ENCODE data around the gene PKD2L2.

The PKD2L2 gene

GRCh38 chr5:137876101-137876500, 13.2 kb upstream of the PKD2L2 start:
- Histone ChIP-seq H3K9ac (ENCODE audit: low read depth, low read length) (no peak overlapping the region), H3K36me3 (ENCODE audit: insufficient read depth, low read length) (no peaks in the 10 kb centered on the region), H3K4me1 (ENCODE audit: insufficient read depth, low read length) (no peaks in the 10 kb centered on the region), H3K79me2 (ENCODE audit: insufficient read depth, low read length) (no peaks in the 10 kb centered on the region), H3K9me3 (ENCODE audit: insufficient read depth, low read length, severe bottlenecking) (no peaks in the 10 kb centered on the region), H3K4me3 (ENCODE audit: low read depth in 1 of 2, low read length in 2 of 2) (no peak overlapping the region), H3K4me2 (ENCODE audit: insufficient read depth, low read length) (no peak overlapping the region), H3K27me3 (ENCODE audit: insufficient read depth, low read length, poor library complexity) (no peaks in the 10 kb centered on the region), H4K20me1 (ENCODE audit: insufficient read depth, low read length) (no peaks in the 10 kb centered on the region), H3K27ac (ENCODE audit: low read length) (no peak overlapping the region), H2AFZ (ENCODE audit: low read depth, low read length) (no peak overlapping the region)
- ATAC-seq (ENCODE audit: insufficient read depth, low read depth) (no peak), DNase-seq (no peak)
- TF ChIP-seq CTCF (IDR thresholded peaks at IDR 0.05; ENCODE audit: borderline replicate concordance, extremely low read depth, low read length, poor library complexity, severe bottlenecking) (no peak), EZH2 (IDR thresholded peaks at IDR 0.05; ENCODE audit: borderline replicate concordance, low read depth, low read length, severe bottlenecking) (no peak)

- Histone ChIP-seq H2AFZ (ENCODE audit: low read depth, low read length) (no peak overlapping the region), H3K4me3 (ENCODE audit: low read depth in 1 of 2, low read length in 2 of 2) (no peak overlapping the region), H3K9ac (ENCODE audit: low read depth, low read length) (no peak overlapping the region), H3K9me3 (ENCODE audit: insufficient read depth, low read length, severe bottlenecking) (no peaks in the 10 kb centered on the region), H4K20me1 (ENCODE audit: insufficient read depth, low read length) (no peaks in the 10 kb centered on the region), H3K4me2 (ENCODE audit: insufficient read depth, low read length) (no peak overlapping the region), H3K36me3 (ENCODE audit: insufficient read depth, low read length) (no peaks in the 10 kb centered on the region), H3K4me1 (ENCODE audit: insufficient read depth, low read length) (no peaks in the 10 kb centered on the region), H3K27ac (ENCODE audit: low read length) (no peak overlapping the region), H3K79me2 (ENCODE audit: insufficient read depth, low read length) (no peaks in the 10 kb centered on the region), H3K27me3 (ENCODE audit: insufficient read depth, low read length, poor library complexity) (no peaks in the 10 kb centered on the region)
- ATAC-seq (ENCODE audit: insufficient read depth, low read depth) (no peak), DNase-seq (no peak)
- TF ChIP-seq EZH2 (IDR thresholded peaks at IDR 0.05; ENCODE audit: borderline replicate concordance, low read depth, low read length, severe bottlenecking) (no peak), CTCF (IDR thresholded peaks at IDR 0.05; ENCODE audit: borderline replicate concordance, extremely low read depth, low read length, poor library complexity, severe bottlenecking) (no peak)
Measured at GRCh38 chr5:137880313-137880712, 8.9 kb upstream of the PKD2L2 start.

- Histone ChIP-seq H2AFZ (ENCODE audit: low read depth, low read length) (no peak overlapping the region), H3K9ac (ENCODE audit: low read depth, low read length) (peak overlapping the region; percentile 72), H3K4me1 (ENCODE audit: insufficient read depth, low read length) (peaks cover 23% of the 10 kb centered on the region), H4K20me1 (ENCODE audit: insufficient read depth, low read length) (no peaks in the 10 kb centered on the region), H3K36me3 (ENCODE audit: insufficient read depth, low read length) (no peaks in the 10 kb centered on the region), H3K4me3 (ENCODE audit: low read depth in 1 of 2, low read length in 2 of 2) (no peak overlapping the region; a peak in 1 of 4 replicates), H3K4me2 (ENCODE audit: insufficient read depth, low read length) (peak overlapping the region; percentile 72; the same call in 1 of the 2 replicates), H3K9me3 (ENCODE audit: insufficient read depth, low read length, severe bottlenecking) (no peaks in the 10 kb centered on the region), H3K27me3 (ENCODE audit: insufficient read depth, low read length, poor library complexity) (no peaks in the 10 kb centered on the region), H3K27ac (ENCODE audit: low read length) (no peak overlapping the region), H3K79me2 (ENCODE audit: insufficient read depth, low read length) (peaks cover 3% of the 10 kb centered on the region; the same call in 1 of the 2 replicates)
- ATAC-seq (ENCODE audit: insufficient read depth, low read depth), result no peak
- no peak for DNase-seq
- TF ChIP-seq EZH2 (IDR thresholded peaks at IDR 0.05; ENCODE audit: borderline replicate concordance, low read depth, low read length, severe bottlenecking) (no peak), CTCF (IDR thresholded peaks at IDR 0.05; ENCODE audit: borderline replicate concordance, extremely low read depth, low read length, poor library complexity, severe bottlenecking) (no peak)
Measured at GRCh38 chr5:137887831-137888230, 1.4 kb upstream of the PKD2L2 start.

- no peak for ATAC-seq (ENCODE audit: insufficient read depth, low read depth)
- H3K79me2 ChIP-seq (ENCODE audit: insufficient read depth, low read length), result peaks cover 3% of the 10 kb centered on the region; the same call in 1 of the 2 replicates
- H3K4me1 ChIP-seq (ENCODE audit: insufficient read depth, low read length), result peaks cover 23% of the 10 kb centered on the region
- no peak for DNase-seq
- TF ChIP-seq EZH2 (IDR thresholded peaks at IDR 0.05; ENCODE audit: borderline replicate concordance, low read depth, low read length, severe bottlenecking) (no peak), CTCF (IDR thresholded peaks at IDR 0.05; ENCODE audit: borderline replicate concordance, extremely low read depth, low read length, poor library complexity, severe bottlenecking) (no peak)
- H3K27ac ChIP-seq (ENCODE audit: low read length), result peak overlapping the region; percentile 87
- peak overlapping the region; percentile 84 for H2AFZ ChIP-seq (ENCODE audit: low read depth, low read length)
- H4K20me1 ChIP-seq (ENCODE audit: insufficient read depth, low read length), result no peaks in the 10 kb centered on the region
- peak overlapping the region; percentile 72 for H3K4me2 ChIP-seq (ENCODE audit: insufficient read depth, low read length)
- H3K9ac ChIP-seq (ENCODE audit: low read depth, low read length), result peak overlapping the region; percentile 72
- H3K9me3 ChIP-seq (ENCODE audit: insufficient read depth, low read length, severe bottlenecking), result no peaks in the 10 kb centered on the region
- no peaks in the 10 kb centered on the region for H3K27me3 ChIP-seq (ENCODE audit: insufficient read depth, low read length, poor library complexity)
- peak overlapping the region; percentile 49 to 59; a peak in 3 of 4 replicates for H3K4me3 ChIP-seq (ENCODE audit: low read depth in 1 of 2, low read length in 2 of 2)
- no peaks in the 10 kb centered on the region for H3K36me3 ChIP-seq (ENCODE audit: insufficient read depth, low read length)
Measured at GRCh38 chr5:137888466-137888862, 793 bp upstream of the PKD2L2 start.
